Activated CD8-positive, alpha-beta memory T cell treated with anti-CD3 and anti-CD28 coated beads, Interleukin-2, amount 10 ng/mL, durations not matched to agents 7 days and 5 days (primary cell): ENCODE measurements around the gene MRPL18. TPM values are rescaled to one million over a fixed set of nuclear protein-coding genes. Genes with fewer than 3 reads are reported as not detected.

Source experiments
- ATAC-seq: fragments of 150-1000 bp; cut with Tn5 transposase; one replicate; pipeline ENCODE4 v1.10.0; 2021; ENCODE audit warnings: moderate library complexity
- CTCF ChIA-PET: fragments of 350-600 bp; sonication (Branson Sonifier 250); formaldehyde crosslinking; loops from one replicate; lab custom pipeline; 2021; ENCODE audit warnings: antibody characterized with exemption; lab: Charles Lee
- DNase-seq: peaks from one replicate; pipeline ENCODE4 v3.0.0-alpha.2; 2020
- H3K27ac Mint-ChIP-seq: one replicate; pipeline ENCODE4 v1.8.0; 2021; ENCODE audit warnings: mild to moderate bottlenecking, mixed read lengths
- H3K27me3 Mint-ChIP-seq: one replicate; pipeline ENCODE4 v1.8.0; 2021; ENCODE audit warnings: mixed read lengths
- H3K36me3 Mint-ChIP-seq: one replicate; pipeline ENCODE4 v1.8.0; 2021; ENCODE audit warnings: mild to moderate bottlenecking, mixed read lengths
- H3K4me1 Mint-ChIP-seq: one replicate; pipeline ENCODE4 v1.8.0; 2021; ENCODE audit warnings: mixed read lengths
- H3K4me3 Mint-ChIP-seq: one replicate; pipeline ENCODE4 v1.8.0; 2021; ENCODE audit warnings: mild to moderate bottlenecking, moderate library complexity, mixed read lengths
- H3K9me3 Mint-ChIP-seq: one replicate; pipeline ENCODE4 v1.8.0; 2022; ENCODE audit warnings: low read depth, mixed read lengths
- total RNA-seq, 2 experiments: library from RNA; stranded (reverse); gene quantifications; one replicate each; pipeline ENCODE4 v1.2.3, GENCODE V29; 2021

The MRPL18 gene
- total RNA-seq, 2 experiments from 2014 or later: 74.4 to 87.0 TPM

- no peak for ATAC-seq
- CTCF ChIA-PET: no interaction called here
- no peaks in the 10 kb centered on the region for H3K36me3 Mint-ChIP-seq
Observed at GRCh38 chr6:159844737-159845645, 54.7 kb downstream of the MRPL18 start.

More at GRCh38 chr6:159844737-159845645, 54.7 kb downstream of the MRPL18 start:
- Mint-ChIP-seq H3K9me3 (peaks cover 6% of the 10 kb centered on the region), H3K27me3 (peaks cover 11% of the 10 kb centered on the region), H3K4me3 (no peak overlapping the region), H3K27ac (no peak overlapping the region), H3K4me1 (peaks cover under 1% of the 10 kb centered on the region)
- no peak for DNase-seq

Other genes with a start within 250 kb of the MRPL18 start
- 10 to 100 TPM; 47.8 to 50.2 TPM for gene SOD2, start 97.2 kb upstream of the MRPL18 start, total RNA-seq
- 100 to 1,000 TPM; 103 to 128 TPM for gene WTAP, start 63.0 kb upstream of the MRPL18 start, total RNA-seq
- 100 to 1,000 TPM in 1 of 2 experiments, 10 to 100 TPM in 1; 95.4 to 128 TPM for gene ACAT2, start 28.4 kb upstream of the MRPL18 start, total RNA-seq
- 100 to 1,000 TPM; 239 to 320 TPM for gene TCP1, start 865 bp upstream of the MRPL18 start, total RNA-seq
- gene PNLDC1, start 9.8 kb downstream of the MRPL18 start, total RNA-seq: 1 to 10 TPM in 1 of 2 experiments, under 1 TPM in 1; 0.75 to 1.4 TPM
- not detected for gene MAS1, start 100.5 kb downstream of the MRPL18 start, total RNA-seq
- gene IGF2R, start 178.6 kb downstream of the MRPL18 start, total RNA-seq: 10 to 100 TPM; 74.5 to 83.1 TPM